Astrocyte (in vitro differentiated cells and primary cell): ENCODE results near the gene FN1. TPM values are rescaled to one million over a fixed set of nuclear protein-coding genes. Genes with fewer than 3 reads are reported as not detected.
A peak's percentile ranks its signal among the peaks of the same experiment; 100 is the strongest.

Experiments used
- DNase-seq: peaks from one replicate; pipeline ENCODE4 v3.0.0-alpha.2; 2010; ENCODE audit warnings: low read depth
- FAIRE-seq: peaks from 2 replicates; lab custom pipeline; 2011; peaks lifted over from hg19 to GRCh38; lab: Jason Lieb, UNC
- H2AFZ ChIP-seq: 2 replicates; pipeline ENCODE4 v1.6.0; 2012; ENCODE audit warnings: low read depth, low read length, inconsistent platforms
- H3K27ac ChIP-seq: 2 replicates; pipeline ENCODE4 v1.5.1; 2011; ENCODE audit warnings: low read depth, low read length, inconsistent platforms
- H3K27me3 ChIP-seq: 2 replicates; pipeline ENCODE4 v1.6.0; 2011; ENCODE audit warnings: low read length, inconsistent platforms; ENCODE audit not compliant: insufficient read depth
- H3K36me3 ChIP-seq: 2 replicates; pipeline ENCODE4 v1.5.1; 2011; ENCODE audit warnings: low read length, inconsistent platforms; ENCODE audit not compliant: insufficient read depth
- H3K4me1 ChIP-seq: 2 replicates; pipeline ENCODE4 v1.5.1; 2011; ENCODE audit warnings: low read length, inconsistent platforms; ENCODE audit not compliant: insufficient read depth
- H3K4me2 ChIP-seq: 2 replicates; pipeline ENCODE4 v1.6.0; 2012; ENCODE audit warnings: low read length, inconsistent platforms
- H3K4me3 ChIP-seq: 2 replicates; pipeline ENCODE4 v1.5.1; 2011; ENCODE audit warnings: low read depth, mild to moderate bottlenecking, low read length, inconsistent platforms; ENCODE audit not compliant: insufficient read depth
- H3K79me2 ChIP-seq: 2 replicates; pipeline ENCODE4 v1.6.0; 2012; ENCODE audit warnings: mild to moderate bottlenecking, low read length, inconsistent platforms; ENCODE audit not compliant: insufficient read depth
- H3K9ac ChIP-seq: 2 replicates; pipeline ENCODE4 v1.6.0; 2012; ENCODE audit warnings: mild to moderate bottlenecking, low read length, inconsistent platforms
- H3K9me3 ChIP-seq: 2 replicates; pipeline ENCODE4 v1.5.1; 2012; ENCODE audit warnings: low read depth, mild to moderate bottlenecking, low read length, inconsistent platforms; ENCODE audit not compliant: insufficient read depth
- H4K20me1 ChIP-seq: 2 replicates; pipeline ENCODE4 v1.6.0; 2012; ENCODE audit warnings: low read length, inconsistent platforms; ENCODE audit not compliant: insufficient read depth
- H3K27ac Mint-ChIP-seq: one replicate; pipeline ENCODE4 v1.8.0; 2021; ENCODE audit warnings: mild to moderate bottlenecking, mixed read lengths; ENCODE audit not compliant: unreplicated experiment
- H3K27me3 Mint-ChIP-seq: one replicate; pipeline ENCODE4 v1.8.0; 2021; ENCODE audit warnings: low read depth, mixed read lengths; ENCODE audit not compliant: unreplicated experiment
- H3K36me3 Mint-ChIP-seq: one replicate; pipeline ENCODE4 v1.8.0; 2021; ENCODE audit warnings: low read depth, mixed read lengths; ENCODE audit not compliant: unreplicated experiment
- H3K4me1 Mint-ChIP-seq: one replicate; pipeline ENCODE4 v1.8.0; 2021; ENCODE audit warnings: low read depth, mixed read lengths; ENCODE audit not compliant: unreplicated experiment
- H3K4me3 Mint-ChIP-seq: one replicate; pipeline ENCODE4 v1.8.0; 2021; ENCODE audit warnings: mild to moderate bottlenecking, moderate library complexity, mixed read lengths; ENCODE audit not compliant: unreplicated experiment
- H3K9me3 Mint-ChIP-seq: one replicate; pipeline ENCODE4 v1.8.0; 2021; ENCODE audit warnings: mild to moderate bottlenecking, mixed read lengths; ENCODE audit not compliant: unreplicated experiment
- EZH2 ChIP-seq: IDR thresholded peaks from 2 replicates; pipeline ENCODE4 v1.6.1; 2012; ENCODE audit warnings: mild to moderate bottlenecking, low read length, inconsistent platforms; ENCODE audit not compliant: insufficient read depth
- total RNA-seq: library from RNA; stranded (reverse); gene quantifications from 2 replicates; pipeline ENCODE4 v1.2.1, GENCODE V29; 2021
- TF ChIP-seq, protein P1 (sequence below): IDR thresholded peaks from 2 replicates; pipeline ENCODE4 v1.5.1; 2011; ENCODE audit warnings: low read depth, mild to moderate bottlenecking, inconsistent platforms, low read length, moderate library complexity; ENCODE audit not compliant: insufficient read depth

The FN1 gene
- total RNA-seq, 1 donor from 2014 or later, result 17,010 TPM

DNA sequence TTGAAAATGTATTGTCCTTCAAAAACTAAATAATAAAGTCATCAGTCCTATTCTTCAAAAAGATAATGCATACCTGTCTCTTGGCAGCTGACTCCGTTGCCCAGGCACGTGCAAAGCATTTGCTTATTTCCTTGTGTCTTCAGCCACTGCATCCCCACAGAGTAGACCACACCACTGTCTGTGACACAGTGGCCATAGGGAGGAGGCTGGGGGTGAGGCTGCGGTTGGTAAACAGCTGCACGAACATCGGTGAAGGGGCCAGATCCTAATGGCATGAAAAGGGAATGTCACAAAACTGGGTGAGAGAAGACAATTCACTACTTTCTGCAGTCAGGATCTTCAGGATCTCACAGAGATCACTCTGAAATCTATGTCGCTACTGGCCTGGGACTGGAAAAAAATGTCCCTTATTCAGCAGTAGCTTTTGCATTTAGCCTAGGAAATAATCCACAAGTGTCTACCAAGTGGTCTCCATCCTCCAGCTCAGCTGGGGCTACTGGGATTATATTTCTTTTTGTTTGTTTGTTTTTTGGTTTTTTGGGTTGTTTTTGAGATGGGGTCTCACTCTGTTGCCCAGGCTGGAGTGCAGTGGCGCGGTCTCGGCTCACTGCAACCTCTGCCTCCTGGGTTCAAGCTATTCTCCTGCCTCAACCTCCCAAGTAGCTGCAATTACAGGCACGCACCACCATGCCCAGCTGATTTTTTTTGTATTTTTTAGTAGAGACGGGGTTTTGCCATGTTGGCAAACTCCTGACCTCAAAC is 10.7 kb downstream of the FN1 start:
- DNase-seq (peak; percentile 39), FAIRE-seq (no peak)
- H3K36me3 ChIP-seq, result peaks cover 89% of the 10 kb centered on the region
- H3K4me1 Mint-ChIP-seq, result peaks cover 53% of the 10 kb centered on the region
- H3K4me3 Mint-ChIP-seq, result peak overlapping the region; percentile 60
- H3K9me3 ChIP-seq, result no peaks in the 10 kb centered on the region
- H4K20me1 ChIP-seq, result peaks cover 96% of the 10 kb centered on the region
- peak overlapping the region; percentile 74 for H3K9ac ChIP-seq
- TF ChIP-seq EZH2, result no peak
- TF ChIP-seq, protein P1, sequence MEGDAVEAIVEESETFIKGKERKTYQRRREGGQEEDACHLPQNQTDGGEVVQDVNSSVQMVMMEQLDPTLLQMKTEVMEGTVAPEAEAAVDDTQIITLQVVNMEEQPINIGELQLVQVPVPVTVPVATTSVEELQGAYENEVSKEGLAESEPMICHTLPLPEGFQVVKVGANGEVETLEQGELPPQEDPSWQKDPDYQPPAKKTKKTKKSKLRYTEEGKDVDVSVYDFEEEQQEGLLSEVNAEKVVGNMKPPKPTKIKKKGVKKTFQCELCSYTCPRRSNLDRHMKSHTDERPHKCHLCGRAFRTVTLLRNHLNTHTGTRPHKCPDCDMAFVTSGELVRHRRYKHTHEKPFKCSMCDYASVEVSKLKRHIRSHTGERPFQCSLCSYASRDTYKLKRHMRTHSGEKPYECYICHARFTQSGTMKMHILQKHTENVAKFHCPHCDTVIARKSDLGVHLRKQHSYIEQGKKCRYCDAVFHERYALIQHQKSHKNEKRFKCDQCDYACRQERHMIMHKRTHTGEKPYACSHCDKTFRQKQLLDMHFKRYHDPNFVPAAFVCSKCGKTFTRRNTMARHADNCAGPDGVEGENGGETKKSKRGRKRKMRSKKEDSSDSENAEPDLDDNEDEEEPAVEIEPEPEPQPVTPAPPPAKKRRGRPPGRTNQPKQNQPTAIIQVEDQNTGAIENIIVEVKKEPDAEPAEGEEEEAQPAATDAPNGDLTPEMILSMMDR, result no peak
- peak overlapping the region; percentile 97 for H3K27ac Mint-ChIP-seq
- peak overlapping the region; percentile 80 for H3K4me2 ChIP-seq
- no peaks in the 10 kb centered on the region for H3K9me3 Mint-ChIP-seq
- H3K27me3 Mint-ChIP-seq, result no peaks in the 10 kb centered on the region
- no peak overlapping the region for H2AFZ ChIP-seq
- H3K27ac ChIP-seq, result peak overlapping the region; percentile 26
- peaks cover 90% of the 10 kb centered on the region for H3K79me2 ChIP-seq
- no peaks in the 10 kb centered on the region for H3K27me3 ChIP-seq
- peak overlapping the region; percentile 2 for H3K4me3 ChIP-seq
- peaks cover 52% of the 10 kb centered on the region for H3K4me1 ChIP-seq
- H3K36me3 Mint-ChIP-seq, result peaks cover 37% of the 10 kb centered on the region

DNA sequence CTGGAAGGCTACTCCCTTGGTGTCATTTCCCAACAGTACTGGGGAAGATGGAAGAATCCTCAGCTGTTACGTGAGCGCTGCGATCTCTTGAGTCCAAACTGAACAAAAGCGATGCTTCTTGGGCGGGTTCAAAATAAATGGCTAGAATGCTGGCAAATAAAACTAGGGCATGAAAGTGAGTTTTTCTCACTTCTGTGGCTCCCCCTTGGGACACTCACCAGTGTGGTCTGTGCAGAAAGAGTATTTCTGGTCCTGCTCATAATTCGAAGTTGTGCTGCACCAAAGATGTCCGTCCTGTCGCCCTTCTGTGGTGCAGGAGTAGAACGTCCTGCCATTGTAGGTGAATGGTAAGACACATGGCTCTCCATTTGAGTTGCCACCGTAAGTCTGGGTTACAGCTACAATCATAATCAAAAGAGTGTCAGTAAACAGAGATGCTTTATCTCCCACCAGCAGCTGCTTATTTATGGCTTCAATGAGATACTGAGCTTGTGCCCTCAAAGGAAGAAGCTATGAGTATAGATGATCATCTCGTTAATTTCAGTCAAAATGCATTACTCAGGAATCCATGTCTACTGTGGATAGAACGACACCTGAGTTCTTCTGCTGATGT is 11.8 kb downstream of the FN1 start:
- H3K27ac ChIP-seq, result peak overlapping the region; percentile 11
- H4K20me1 ChIP-seq, result peaks cover 94% of the 10 kb centered on the region
- H3K9me3 ChIP-seq, result no peaks in the 10 kb centered on the region
- peaks cover 52% of the 10 kb centered on the region for H3K4me1 ChIP-seq
- TF ChIP-seq EZH2, result no peak
- TF ChIP-seq, protein P1, result no peak
- FAIRE-seq (no peak), DNase-seq (peak; percentile 32)
- H3K4me2 ChIP-seq, result peak overlapping the region; percentile 80
- Mint-ChIP-seq H3K27ac (peak overlapping the region; percentile 68), H3K27me3 (no peaks in the 10 kb centered on the region), H3K4me3 (peak overlapping the region; percentile 60), H3K9me3 (no peaks in the 10 kb centered on the region), H3K36me3 (peaks cover 29% of the 10 kb centered on the region), H3K4me1 (peaks cover 55% of the 10 kb centered on the region)
- no peak overlapping the region for H2AFZ ChIP-seq
- H3K36me3 ChIP-seq, result peaks cover 90% of the 10 kb centered on the region
- peak overlapping the region; percentile 74 for H3K9ac ChIP-seq
- peak overlapping the region; percentile 49 for H3K4me3 ChIP-seq
- H3K27me3 ChIP-seq, result no peaks in the 10 kb centered on the region
- peaks cover 88% of the 10 kb centered on the region for H3K79me2 ChIP-seq
